ENCODE measurements around the gene ATRIP. TPM values are rescaled to one million over a fixed set of nuclear protein-coding genes. Genes with fewer than 3 reads are reported as not detected.

ATRIP gene
- total RNA-seq, 1 donor from 2014 or later = 14.6 TPM

DNA sequence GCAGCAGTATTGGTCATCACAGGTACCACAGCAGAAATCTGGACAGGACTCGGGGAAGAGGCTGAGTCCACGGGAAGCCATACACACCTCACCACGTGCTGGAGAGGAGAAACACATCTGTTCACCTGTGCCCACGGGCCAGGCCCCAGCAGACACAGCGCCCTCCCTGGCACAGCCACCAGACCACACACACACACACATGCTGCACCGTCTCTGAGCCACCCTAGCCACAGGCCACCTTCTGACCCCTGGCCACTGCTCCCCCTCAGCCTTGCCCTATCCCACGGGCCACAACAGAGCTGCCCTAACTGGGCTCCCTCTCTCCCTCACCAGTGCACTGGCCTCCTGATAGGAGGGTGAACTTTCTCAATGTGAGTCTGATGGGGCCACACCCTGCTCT is 54.7 kb downstream of the ATRIP start:
- H3K36me3 Mint-ChIP-seq (ENCODE audit: low read depth) = no peaks in the 10 kb centered on the region
- intact Hi-C loops (cut with micrococcal nuclease) = no loop called here
- POLR2A ChIA-PET = interaction anchor here (0.6 to 2.0 kb wide), 2 partner anchors 28 to 419 kb away, joined by 5 to 7 read pairs; no protein-coding TSS in a partner anchor
- ATAC-seq (ENCODE audit: low read depth) (no peak), DNase-seq (no peak)
- CTCF ChIA-PET = interaction anchor here (1.2 to 1.5 kb wide), 2 partner anchors 65 to 100 kb away, joined by 4 read pairs; no protein-coding TSS in a partner anchor
- H3K27me3 Mint-ChIP-seq = no peaks in the 10 kb centered on the region
- H3K9me3 Mint-ChIP-seq = no peaks in the 10 kb centered on the region
- peaks cover 10% of the 10 kb centered on the region for H3K4me1 Mint-ChIP-seq
- H3K4me3 Mint-ChIP-seq = no peak overlapping the region
- no peak overlapping the region for H3K27ac Mint-ChIP-seq
- TF ChIP-seq, protein P1, sequence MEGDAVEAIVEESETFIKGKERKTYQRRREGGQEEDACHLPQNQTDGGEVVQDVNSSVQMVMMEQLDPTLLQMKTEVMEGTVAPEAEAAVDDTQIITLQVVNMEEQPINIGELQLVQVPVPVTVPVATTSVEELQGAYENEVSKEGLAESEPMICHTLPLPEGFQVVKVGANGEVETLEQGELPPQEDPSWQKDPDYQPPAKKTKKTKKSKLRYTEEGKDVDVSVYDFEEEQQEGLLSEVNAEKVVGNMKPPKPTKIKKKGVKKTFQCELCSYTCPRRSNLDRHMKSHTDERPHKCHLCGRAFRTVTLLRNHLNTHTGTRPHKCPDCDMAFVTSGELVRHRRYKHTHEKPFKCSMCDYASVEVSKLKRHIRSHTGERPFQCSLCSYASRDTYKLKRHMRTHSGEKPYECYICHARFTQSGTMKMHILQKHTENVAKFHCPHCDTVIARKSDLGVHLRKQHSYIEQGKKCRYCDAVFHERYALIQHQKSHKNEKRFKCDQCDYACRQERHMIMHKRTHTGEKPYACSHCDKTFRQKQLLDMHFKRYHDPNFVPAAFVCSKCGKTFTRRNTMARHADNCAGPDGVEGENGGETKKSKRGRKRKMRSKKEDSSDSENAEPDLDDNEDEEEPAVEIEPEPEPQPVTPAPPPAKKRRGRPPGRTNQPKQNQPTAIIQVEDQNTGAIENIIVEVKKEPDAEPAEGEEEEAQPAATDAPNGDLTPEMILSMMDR (IDR thresholded peaks at IDR 0.05) = no peak

DNA sequence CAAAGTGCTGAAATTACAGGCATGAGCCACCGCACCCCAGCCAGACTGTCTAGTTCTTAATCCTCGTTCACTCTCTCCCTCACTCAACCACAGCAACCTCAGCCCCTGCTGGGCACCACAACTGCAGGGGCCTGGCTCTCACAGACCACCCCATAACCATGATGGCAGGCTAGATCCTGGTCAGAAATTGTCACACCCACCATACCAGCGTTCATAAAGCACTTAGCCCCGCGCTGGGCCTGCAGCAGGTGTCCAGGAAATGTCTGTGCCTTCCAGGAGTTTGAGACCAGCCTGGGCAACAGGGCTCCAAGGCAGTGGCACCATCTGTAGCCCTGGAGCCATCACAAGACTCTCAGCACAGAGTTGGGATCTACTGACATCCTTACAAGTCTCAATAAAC is 55.6 kb downstream of the ATRIP start:
- peaks cover 10% of the 10 kb centered on the region for H3K4me1 Mint-ChIP-seq
- no peaks in the 10 kb centered on the region for H3K36me3 Mint-ChIP-seq (ENCODE audit: low read depth)
- H3K27me3 Mint-ChIP-seq = no peaks in the 10 kb centered on the region
- ChIA-PET POLR2A (interaction anchor here (0.6 kb wide), 1 partner anchor 1835 kb away, joined by 7 read pairs; no protein-coding TSS in a partner anchor), CTCF (interaction anchor here (1.1 kb wide), 1 partner anchor 101 kb away, joined by 3 read pairs; no protein-coding TSS in a partner anchor)
- H3K27ac Mint-ChIP-seq = peak overlapping the region; percentile 46
- ATAC-seq (ENCODE audit: low read depth) = no peak
- H3K9me3 Mint-ChIP-seq = no peaks in the 10 kb centered on the region
- intact Hi-C loops (cut with micrococcal nuclease) = no loop called here
- DNase-seq = no peak
- TF ChIP-seq, protein P1 (IDR thresholded peaks at IDR 0.05) = no peak
- H3K4me3 Mint-ChIP-seq = peak overlapping the region; percentile 80

DNA sequence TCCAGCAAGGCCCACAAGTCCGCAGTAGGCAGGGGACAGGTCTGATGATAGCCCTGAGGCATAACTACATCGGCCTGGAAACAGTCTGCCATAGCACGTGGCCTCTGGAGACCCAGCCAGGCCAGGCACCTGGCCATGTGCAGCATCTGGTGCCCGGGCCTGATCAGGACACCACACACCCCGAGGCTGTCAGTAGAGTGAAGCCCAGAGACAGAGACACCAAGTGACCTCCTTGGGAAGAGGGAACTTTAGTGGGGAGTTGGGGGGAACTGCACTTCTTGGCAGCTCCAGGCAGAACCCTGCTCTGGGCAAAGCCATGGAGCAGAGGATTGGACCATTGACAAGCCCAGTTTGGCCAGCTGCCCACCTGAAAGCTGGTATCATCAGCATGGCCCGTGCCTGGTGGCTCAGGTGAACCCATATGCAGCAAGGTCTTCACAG is 56.2 kb downstream of the ATRIP start:
- TF ChIP-seq, protein P1 (IDR thresholded peaks at IDR 0.05) = no peak
- intact Hi-C loops (cut with micrococcal nuclease) = no loop called here
- H3K4me3 Mint-ChIP-seq = peak overlapping the region; percentile 80

DNA sequence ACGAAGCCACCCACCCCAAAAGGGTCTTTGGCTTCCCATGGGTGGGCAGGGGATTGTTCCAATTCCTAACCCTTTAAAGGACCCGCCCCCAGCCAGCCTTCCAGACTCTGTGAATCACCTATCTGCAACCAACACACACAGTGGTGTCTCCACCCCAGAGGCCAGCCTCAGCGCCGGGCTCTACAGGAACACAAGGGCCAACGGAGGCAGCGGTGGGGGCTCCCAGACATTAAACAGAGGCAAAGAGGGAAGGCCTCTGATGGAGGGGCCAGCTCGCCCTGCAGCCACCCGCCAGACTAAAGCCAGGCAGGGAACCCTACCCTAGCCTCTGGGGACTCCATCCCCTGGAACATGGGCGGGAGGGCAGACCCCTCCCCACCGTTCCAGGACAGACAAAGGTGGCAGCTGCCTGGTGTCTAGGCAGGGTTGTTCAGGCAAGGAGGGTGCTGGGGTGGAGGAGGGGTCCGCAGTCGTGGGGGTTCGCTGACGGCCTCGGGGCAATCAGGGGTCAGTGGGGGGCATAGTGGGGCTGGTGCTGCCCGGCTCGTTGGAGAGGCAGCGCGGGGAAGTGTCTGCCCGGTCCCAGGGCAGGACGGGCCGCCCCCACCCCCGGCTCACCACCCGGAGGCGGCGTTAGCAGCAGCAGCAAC is 57.0 kb downstream of the ATRIP start:
- ChIA-PET CTCF (interaction anchor here (0.8 to 1.2 kb wide), 3 partner anchors 67 to 103 kb away, joined by 3 read pairs; no protein-coding TSS in a partner anchor), POLR2A (interaction anchor here (0.9 to 4.2 kb wide), 4 partner anchors 31 to 64 kb away, joined by 3 to 28 read pairs (median 12); partner anchors contain the start of genes ATRIP, CCDC51 and TMA7)
- TF ChIP-seq, protein P1 (IDR thresholded peaks at IDR 0.05) = no peak
- Mint-ChIP-seq H3K27ac (peak overlapping the region; percentile 59), H3K27me3 (no peaks in the 10 kb centered on the region), H3K9me3 (no peaks in the 10 kb centered on the region), H3K4me1 (peaks cover 18% of the 10 kb centered on the region), H3K36me3 (ENCODE audit: low read depth) (no peaks in the 10 kb centered on the region), H3K4me3 (peak overlapping the region; percentile 80)
- intact Hi-C loops (cut with micrococcal nuclease) = no loop called here
- ATAC-seq (ENCODE audit: low read depth) (no peak), DNase-seq (no peak)

More for the DNA sequence above, 56.2 kb downstream of the ATRIP start:
- H3K36me3 Mint-ChIP-seq (ENCODE audit: low read depth) = no peaks in the 10 kb centered on the region
- POLR2A ChIA-PET = interaction anchor here (2.7 to 4.2 kb wide), 2 partner anchors 30 to 36 kb away, joined by 18 to 28 read pairs; a partner anchor contains a TSS
- CTCF ChIA-PET = interaction anchor here (1.1 to 1.2 kb wide), 2 partner anchors 67 to 101 kb away, joined by 3 read pairs; no protein-coding TSS in a partner anchor
- H3K27me3 Mint-ChIP-seq = no peaks in the 10 kb centered on the region
- no peak for ATAC-seq (ENCODE audit: low read depth)
- H3K27ac Mint-ChIP-seq = peak overlapping the region; percentile 46
- H3K9me3 Mint-ChIP-seq = no peaks in the 10 kb centered on the region
- DNase-seq = no peak
- H3K4me1 Mint-ChIP-seq = peaks cover 16% of the 10 kb centered on the region
